GM19099 (cell line): ENCODE data around the gene ETV4.

Experiments
- POLR2A ChIP-seq: IDR thresholded peaks from 3 replicates; pipeline ENCODE4 v1.6.1; 2011; ENCODE audit warnings: low read depth; ENCODE audit not compliant: insufficient read length; ENCODE audit errors: extremely low read depth

Gene ETV4

GRCh38 chr17:43559161-43559816, 13.1 kb upstream of the ETV4 start:
- TF ChIP-seq POLR2A, result no peak

GRCh38 chr17:43558805-43559160, 12.6 kb upstream of the ETV4 start:
- no peak for TF ChIP-seq POLR2A

- TF ChIP-seq POLR2A, result no peak
Observed at GRCh38 chr17:43556292-43556691, 10.2 kb upstream of the ETV4 start.

GRCh38 chr17:43554857-43555256, 8.7 kb upstream of the ETV4 start:
- TF ChIP-seq POLR2A, result no peak

GRCh38 chr17:43553573-43553972, 7.4 kb upstream of the ETV4 start:
- no peak for TF ChIP-seq POLR2A

- TF ChIP-seq POLR2A, result no peak
Observed at GRCh38 chr17:43552229-43552837, 6.2 kb upstream of the ETV4 start.

GRCh38 chr17:43550754-43551153, 4.6 kb upstream of the ETV4 start:
- TF ChIP-seq POLR2A, result no peak

GRCh38 chr17:43549496-43549895, 3.4 kb upstream of the ETV4 start:
- no peak for TF ChIP-seq POLR2A

GRCh38 chr17:43548689-43549379, 2.7 kb upstream of the ETV4 start:
- no peak for TF ChIP-seq POLR2A

- no peak for TF ChIP-seq POLR2A
Observed at GRCh38 chr17:43547659-43548256, 1.6 kb upstream of the ETV4 start.

GRCh38 chr17:43547189-43547550, 1.0 kb upstream of the ETV4 start:
- no peak for TF ChIP-seq POLR2A

GRCh38 chr17:43545383-43545632, 832 bp downstream of the ETV4 start:
- peak; percentile 48 for TF ChIP-seq POLR2A

- TF ChIP-seq POLR2A, result no peak
Observed at GRCh38 chr17:43543771-43544575, 2.2 kb downstream of the ETV4 start.

- no peak for TF ChIP-seq POLR2A
Observed at GRCh38 chr17:43543300-43543699, 2.8 kb downstream of the ETV4 start.

GRCh38 chr17:43542859-43543258, 3.3 kb downstream of the ETV4 start:
- TF ChIP-seq POLR2A, result no peak

GRCh38 chr17:43540821-43541674, 5.1 kb downstream of the ETV4 start:
- no peak for TF ChIP-seq POLR2A
